ENCODE results near the gene MCOLN1.

GRCh38 chr19:7528522-7529245 lies 6.3 kb downstream of the MCOLN1 start:
- TF ChIP-seq TAF1 (IDR thresholded peaks at IDR 0.05; ENCODE audit: low read depth, low read length) (no peak), POLR2AphosphoS5 (IDR thresholded peaks at IDR 0.05; ENCODE audit: low read depth, low read length) (no peak), POLR2A (IDR thresholded peaks at IDR 0.05; ENCODE audit: low read depth, low read length) (no peak), SPI1 (IDR thresholded peaks at IDR 0.05; ENCODE audit: low read depth, low read length) (no peak), PAX5 (IDR thresholded peaks at IDR 0.05; ENCODE audit: insufficient read depth, low read length, severe bottlenecking) (no peak), POU2F2 (IDR thresholded peaks at IDR 0.05; ENCODE audit: low read depth, low read length) (no peak)
